ENCODE measurements around the gene ILDR1. TPM values are rescaled to one million over a fixed set of nuclear protein-coding genes. Genes with fewer than 3 reads are reported as not detected.

ILDR1 gene
- total and polyA plus RNA-seq, 2 of the 4 experiments (the other 2 are of a cell fraction), result not detected

DNA sequence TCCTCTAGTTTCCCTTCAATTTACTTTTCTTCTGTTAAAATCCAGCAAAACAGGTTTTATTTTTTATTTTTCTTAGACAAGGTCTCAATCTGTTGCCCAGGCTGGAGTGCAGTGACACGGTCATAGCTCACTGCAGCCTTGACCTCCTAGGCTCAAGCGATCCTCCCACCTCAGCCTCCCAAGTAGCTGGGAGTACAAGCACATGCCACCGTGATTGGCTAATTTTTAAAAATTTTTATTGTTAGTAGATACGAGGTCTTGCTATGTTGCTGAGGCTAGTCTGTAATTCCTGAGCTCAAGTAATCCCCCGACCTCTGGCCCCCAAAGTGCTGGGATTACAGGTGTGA lies 41.6 kb downstream of the ILDR1 start:
- H2AK9ac ChIP-seq (replicated peaks; ENCODE audit: low read depth, low read length, poor library complexity), result no peak overlapping the region
- no peak overlapping the region for H3K9ac ChIP-seq (ENCODE audit: low read depth, low read length)
- no CpG with 5 or more reads among the region's 5 CpGs for whole genome bisulfite sequencing, 2 experiments (ENCODE audit: extremely low coverage in 2 of 2, insufficient read length in 1 of 2)
- H3K14ac ChIP-seq (replicated peaks; ENCODE audit: low read depth, low read length), result no peak overlapping the region
- dilution Hi-C loops (cut with HindIII; ENCODE audit: low sequenced_read_pairs, unreplicated experiment) (no loop called here), in situ Hi-C loops (cut with MboI; ENCODE audit: low sequenced_read_pairs) (no loop called here), intact Hi-C loops (cut with micrococcal nuclease) (no loop called here)
- H2BK5ac ChIP-seq (ENCODE audit: low read depth, low read length, poor library complexity, severe bottlenecking), result no peak overlapping the region
- no peak overlapping the region for H4K91ac ChIP-seq (ENCODE audit: insufficient read depth, low read depth, low read length)
- H3K4ac ChIP-seq (ENCODE audit: low read depth, low read length), result no peak overlapping the region
- ATAC-seq (ENCODE audit: low read depth) (no peak), DNase-seq (no peak)
- H2AK5ac ChIP-seq (ENCODE audit: low read depth, low read length), result no peak overlapping the region
- no peak overlapping the region for H3K4me3 ChIP-seq (ENCODE audit: insufficient read depth, low read depth, low read length)
- no peak overlapping the region for H3K27ac ChIP-seq (ENCODE audit: insufficient read depth, low read length)
- no peak overlapping the region for H4K8ac ChIP-seq (ENCODE audit: low read depth in 2 of 2, low read length in 2 of 2)
- no peak overlapping the region for H2BK120ac ChIP-seq (ENCODE audit: low read depth, low read length)
- no peaks in the 10 kb centered on the region for H3K9me3 ChIP-seq (ENCODE audit: control insufficient read depth, insufficient read depth, low read length)
- no peak overlapping the region for H3K23ac ChIP-seq (ENCODE audit: low read depth, low read length)
- no TSS peak for BruUV-seq (replicated peaks)
- no peak overlapping the region for H3K18ac ChIP-seq (ENCODE audit: low read depth, low read length)
- no peaks in the 10 kb centered on the region for H4K20me1 ChIP-seq (ENCODE audit: insufficient read depth, low read length)
- CTCF ChIA-PET, result no interaction called here
- no peaks in the 10 kb centered on the region for H3K9me1 ChIP-seq (ENCODE audit: insufficient read depth, low read length)
- TF ChIP-seq MXI1 (IDR thresholded peaks at IDR 0.05; ENCODE audit: borderline replicate concordance, low read depth, low read length) (no peak), MAFK (IDR thresholded peaks at IDR 0.05; ENCODE audit: low read depth, low read length) (no peak), NFE2L2 (IDR thresholded peaks at IDR 0.05; ENCODE audit: low read depth, low read length) (no peak), USF2 (IDR thresholded peaks at IDR 0.05; ENCODE audit: low read depth, low read length) (no peak), SMC3 (IDR thresholded peaks at IDR 0.05; ENCODE audit: low read depth, low read length) (no peak)
- no peak overlapping the region for H3K56ac ChIP-seq (ENCODE audit: extremely low read depth, insufficient read depth, low read length)
- no peak overlapping the region for H2BK20ac ChIP-seq (ENCODE audit: low read depth, low read length)
- no peak overlapping the region for H2BK15ac ChIP-seq (ENCODE audit: low read depth, low read length)
- no peak overlapping the region for H2AFZ ChIP-seq (replicated peaks; ENCODE audit: low read length, poor library complexity)
- POLR2A ChIA-PET (ENCODE audit: unreplicated experiment), result no interaction called here
- H3K36me3 ChIP-seq (ENCODE audit: control insufficient read depth, insufficient read depth, low read length), result no peaks in the 10 kb centered on the region
- H3K4me1 ChIP-seq (ENCODE audit: control insufficient read depth, insufficient read depth, low read length), result no peaks in the 10 kb centered on the region
- H3K27me3 ChIP-seq (ENCODE audit: control insufficient read depth, insufficient read depth, low read length), result no peaks in the 10 kb centered on the region
- H3K4me2 ChIP-seq (ENCODE audit: low read depth, low read length), result no peak overlapping the region
- no peaks in the 10 kb centered on the region for H3K79me1 ChIP-seq (ENCODE audit: low read depth in 1 of 2, low read length in 2 of 2)
- no peak overlapping the region for H4K5ac ChIP-seq (ENCODE audit: low read depth, low read length)
